H1 (cell line): ENCODE data around the gene CPNE8. TPM values are rescaled to one million over a fixed set of nuclear protein-coding genes. Genes with fewer than 3 reads are reported as not detected.

Source experiments
- CTCF ChIA-PET: fragments of 300-600 bp; sonication (Branson Sonifier 250); formaldehyde crosslinking; loops from one replicate; lab custom pipeline; 2021; ENCODE audit not compliant: partially characterized antibody; lab: Charles Lee
- POLR2A ChIA-PET: fragments of 300-600 bp; sonication (Branson Sonifier 250); formaldehyde crosslinking; loops from one replicate; lab custom pipeline; 2021; ENCODE audit warnings: inconsistent platforms; ENCODE audit not compliant: partially characterized antibody; lab: Charles Lee
- DNase-seq, 2 experiments: peaks; one replicate each; pipeline versions ENCODE4 v3.0.0 to v3.0.0-alpha.2; 2010 to 2022; ENCODE audit warnings: low spot score in 2 of 2, low read depth in 1 of 2, mixed read lengths in 1 of 2
- FAIRE-seq: peaks from 2 replicates; lab custom pipeline; 2011; peaks lifted over from hg19 to GRCh38; lab: Jason Lieb, UNC
- H2AFZ ChIP-seq: 2 replicates; pipeline ENCODE4 v1.8.1; 2012; ENCODE audit warnings: low read length, inconsistent platforms
- H2AK5ac ChIP-seq: 2 replicates; pipeline ENCODE4 v1.6.1; 2013; ENCODE audit warnings: low read depth, low read length
- H2BK120ac ChIP-seq: replicated peaks from 2 replicates; pipeline ENCODE3; 2013; ENCODE audit warnings: low read depth, low read length, inconsistent platforms
- H2BK12ac ChIP-seq: 2 replicates; pipeline ENCODE4 v1.6.1; 2013; ENCODE audit warnings: low read depth, low read length
- H2BK15ac ChIP-seq: 2 replicates; pipeline ENCODE4 v1.6.1; 2013; ENCODE audit warnings: low read length
- H2BK20ac ChIP-seq: 2 replicates; pipeline ENCODE4 v1.6.1; 2013; ENCODE audit warnings: low read length
- H2BK5ac ChIP-seq: 2 replicates; pipeline ENCODE4 v1.6.1; 2013; ENCODE audit warnings: low read depth, low read length
- H3K14ac ChIP-seq: 2 replicates; pipeline ENCODE4 v1.6.1; 2013; ENCODE audit warnings: inconsistent platforms; ENCODE audit not compliant: insufficient read length
- H3K18ac ChIP-seq: 2 replicates; pipeline ENCODE4 v1.6.1; 2013; ENCODE audit warnings: low read length; ENCODE audit errors: extremely low read depth
- H3K23ac ChIP-seq: 2 replicates; pipeline ENCODE4 v1.6.1; 2013; ENCODE audit warnings: inconsistent platforms; ENCODE audit not compliant: insufficient read length
- H3K23me2 ChIP-seq: 2 replicates; pipeline ENCODE4 v1.6.1; 2013; ENCODE audit warnings: low read depth, low read length
- H3K27ac ChIP-seq: 2 replicates; pipeline ENCODE4 v1.6.1; 2011; ENCODE audit warnings: low read depth, low read length, inconsistent platforms
- H3K27me3 ChIP-seq, 4 experiments: replicated peaks in 1 of 4; 1 replicate in 1 of 4; 2 replicates in 3 of 4; pipeline versions ENCODE4 v1.6.1 to v1.8.1; 2011 to 2013; ENCODE audit warnings: low read length in 3 of 4, mild to moderate bottlenecking in 3 of 4, inconsistent platforms in 2 of 4, mixed read lengths in 2 of 4, moderate library complexity in 1 of 4; ENCODE audit not compliant: control insufficient read depth in 3 of 4, insufficient read depth in 3 of 4; ENCODE audit errors: extremely low read depth in 1 of 4
- H3K36me3 ChIP-seq, 4 experiments: 2 replicates each; pipeline versions ENCODE4 v1.6.1 to v1.8.1; 2011 to 2013; ENCODE audit warnings: mild to moderate bottlenecking in 4 of 4, low read length in 3 of 4, moderate library complexity in 2 of 4, control low read depth in 1 of 4, inconsistent platforms in 1 of 4; ENCODE audit not compliant: insufficient read depth in 4 of 4, control insufficient read depth in 2 of 4
- H3K4ac ChIP-seq: replicated peaks from 2 replicates; pipeline ENCODE3; 2013; ENCODE audit warnings: low read length, low read depth, mixed read lengths, inconsistent platforms; ENCODE audit not compliant: insufficient read length
- H3K4me1 ChIP-seq, 4 experiments: replicated peaks in 1 of 4; 1 replicate in 1 of 4; 2 replicates in 3 of 4; pipeline versions ENCODE4 v1.6.1 to v1.8.1; 2011 to 2013; ENCODE audit warnings: low read length in 3 of 4, inconsistent platforms in 2 of 4, mixed read lengths in 1 of 4; ENCODE audit not compliant: insufficient read depth in 4 of 4, control insufficient read depth in 3 of 4
- H3K4me2 ChIP-seq, 2 experiments: 2 replicates each; pipeline versions ENCODE4 v1.6.1 to v1.8.1; 2011 to 2013; ENCODE audit warnings: low read depth in 2 of 2, low read length in 2 of 2, control low read depth in 1 of 2, inconsistent platforms in 1 of 2, mild to moderate bottlenecking in 1 of 2; ENCODE audit not compliant: insufficient read depth in 1 of 2
- H3K4me3 ChIP-seq, 4 experiments: fragments of 200-600, 300-600 bp in 1 of 4; sonication (generic), shearing (Covaris generic), sonication (Bioruptor Twin) in 1 of 4; 2 replicates each; pipeline versions ENCODE4 v1.5.1 to v1.8.1; 2011 to 2016; ENCODE audit warnings: low read length in 4 of 4, low read depth in 3 of 4, control low read depth in 2 of 4, inconsistent platforms in 2 of 4, mild to moderate bottlenecking in 2 of 4, mixed read lengths in 1 of 4, moderate library complexity in 1 of 4; ENCODE audit not compliant: insufficient read depth in 2 of 4; ENCODE audit errors: extremely low read depth in 1 of 4
- H3K56ac ChIP-seq: replicated peaks from 2 replicates; pipeline ENCODE3; 2013; ENCODE audit warnings: low read depth, mild to moderate bottlenecking, mixed read lengths, low read length, inconsistent platforms; ENCODE audit not compliant: insufficient read length
- H3K79me1 ChIP-seq: 2 replicates; pipeline ENCODE4 v1.6.1; 2013; ENCODE audit warnings: low read depth, low read length, control low read depth
- H3K79me2 ChIP-seq, 2 experiments: 2 replicates each; pipeline versions ENCODE4 v1.6.1 to v1.8.1; 2012 to 2013; ENCODE audit warnings: low read length in 2 of 2, mild to moderate bottlenecking in 2 of 2, inconsistent platforms in 1 of 2; ENCODE audit not compliant: insufficient read depth in 2 of 2, control insufficient read depth in 1 of 2
- H3K9ac ChIP-seq, 4 experiments: replicated peaks in 1 of 4; 1 replicate in 1 of 4; 2 replicates in 3 of 4; pipeline versions ENCODE4 v1.6.1 to v1.8.1; 2011 to 2013; ENCODE audit warnings: low read depth in 3 of 4, low read length in 3 of 4, control low read depth in 2 of 4, mild to moderate bottlenecking in 2 of 4, moderate library complexity in 2 of 4, inconsistent platforms in 1 of 4; ENCODE audit errors: extremely low read depth in 1 of 4
- H3K9me3 ChIP-seq, 2 experiments: 2 replicates each; pipeline versions ENCODE4 v1.6.1 to v1.8.1; 2012 to 2013; ENCODE audit warnings: mild to moderate bottlenecking in 2 of 2, moderate library complexity in 2 of 2, control low read depth in 1 of 2, inconsistent platforms in 1 of 2, low read depth in 1 of 2, low read length in 1 of 2, mixed read lengths in 1 of 2; ENCODE audit not compliant: insufficient read depth in 2 of 2
- H4K20me1 ChIP-seq, 2 experiments: replicated peaks in 1 of 2; 2 replicates each; pipeline versions ENCODE3 to v1.8.1; 2011 to 2013; ENCODE audit warnings: inconsistent platforms in 2 of 2, low read length in 2 of 2, mild to moderate bottlenecking in 1 of 2; ENCODE audit not compliant: insufficient read depth in 2 of 2, control insufficient read depth in 1 of 2
- H4K5ac ChIP-seq: 2 replicates; pipeline ENCODE4 v1.6.1; 2013; ENCODE audit warnings: low read length, low read depth, mixed read lengths, inconsistent platforms; ENCODE audit not compliant: insufficient read length
- H4K8ac ChIP-seq: 2 replicates; pipeline ENCODE4 v1.8.0; 2013; ENCODE audit warnings: mild to moderate bottlenecking, moderate library complexity, low read length, inconsistent platforms; ENCODE audit not compliant: insufficient read depth; ENCODE audit errors: extremely low read depth
- H4K91ac ChIP-seq: replicated peaks from 2 replicates; pipeline ENCODE3; 2013; ENCODE audit warnings: low read length, mixed read lengths, inconsistent platforms; ENCODE audit not compliant: insufficient read length
- GTF2F1 ChIP-seq: IDR thresholded peaks from 2 replicates; pipeline ENCODE4 v1.6.1; 2012; ENCODE audit warnings: low read depth, low read length, improper control_type of control experiment, borderline replicate concordance
- MAFK ChIP-seq: IDR thresholded peaks from 2 replicates; pipeline ENCODE4 v1.6.1; 2012; ENCODE audit warnings: low read depth, mild to moderate bottlenecking, improper control_type of control experiment, low read length
- NANOG ChIP-seq: IDR thresholded peaks from 2 replicates; pipeline ENCODE4 v1.6.1; 2011; ENCODE audit warnings: low read length, low read depth, mild to moderate bottlenecking, inconsistent platforms; ENCODE audit not compliant: insufficient read depth, poor library complexity, severe bottlenecking
- PHF8 ChIP-seq: fragments of 200-600 bp; sonication (generic); conservative IDR thresholded peaks from 2 replicates; pipeline ENCODE4 v1.7.1; 2012; ENCODE audit warnings: low read depth, mild to moderate bottlenecking, inconsistent platforms, low read length, moderate library complexity
- RFX5 ChIP-seq: IDR thresholded peaks from 2 replicates; pipeline ENCODE4 v1.6.1; 2011; ENCODE audit warnings: low read depth, low read length, improper control_type of control experiment, borderline replicate concordance
- TCF12 ChIP-seq: IDR thresholded peaks from 2 replicates; pipeline ENCODE4 v1.6.1; 2011; ENCODE audit warnings: low read depth, mild to moderate bottlenecking, low read length
- TEAD4 ChIP-seq: IDR thresholded peaks from 2 replicates; pipeline ENCODE4 v1.6.1; 2012; ENCODE audit warnings: low read depth, low read length, inconsistent platforms, mixed read lengths
- WGBS, 2 experiments: shearing (Covaris generic) in 1 of 2; methylation state at CpG; one replicate each; pipeline versions ENCODE4 v1.1.6 to v1.1.7; 2013 to 2015; ENCODE audit warnings: low lambda C conversion rate in 2 of 2, mixed read lengths in 2 of 2, inconsistent platforms in 1 of 2, low coverage in 1 of 2, missing lambda C conversion rate in 1 of 2; ENCODE audit not compliant: insufficient replicate concordance in 2 of 2, insufficient coverage in 1 of 2, insufficient read length in 1 of 2; ENCODE audit errors: extremely low coverage in 1 of 2, missing lambda C conversion rate in 1 of 2; 5-methylcytosine and 5-hydroxymethylcytosine counted together
- polyA plus RNA-seq, 7 experiments: library from polyadenylated mRNA; depleted of rRNA in 3 of 7; stranded (reverse) in 5 of 7; unstranded in 2 of 7; fragments of >200 nt in 5 of 7; fragments of 200-250 nt in 2 of 7; gene quantifications; 1 replicate in 5 of 7; 2 replicates in 1 of 7; 4 replicates in 1 of 7; pipeline versions ENCODE4 v1.2.1 to v1.2.3, GENCODE V29; 2011 to 2013; ENCODE audit warnings: missing spikeins in 2 of 7, mixed read lengths in 2 of 7
- total RNA-seq: library from RNA; stranded (reverse); fragmentation: NEBNext Ultra II Directional; extraction: Animal tissue kit (Norgen Biotek cat#: 25700); gene quantifications from 2 replicates; pipeline ENCODE4 v1.2.1, GENCODE V29; 2021

The CPNE8 gene
- total and polyA plus RNA-seq, 2 of the 8 experiments (the other 6 are each of a cell fraction or from before 2014, with no cell fraction given) = 2.5 to 6.8 TPM

DNA sequence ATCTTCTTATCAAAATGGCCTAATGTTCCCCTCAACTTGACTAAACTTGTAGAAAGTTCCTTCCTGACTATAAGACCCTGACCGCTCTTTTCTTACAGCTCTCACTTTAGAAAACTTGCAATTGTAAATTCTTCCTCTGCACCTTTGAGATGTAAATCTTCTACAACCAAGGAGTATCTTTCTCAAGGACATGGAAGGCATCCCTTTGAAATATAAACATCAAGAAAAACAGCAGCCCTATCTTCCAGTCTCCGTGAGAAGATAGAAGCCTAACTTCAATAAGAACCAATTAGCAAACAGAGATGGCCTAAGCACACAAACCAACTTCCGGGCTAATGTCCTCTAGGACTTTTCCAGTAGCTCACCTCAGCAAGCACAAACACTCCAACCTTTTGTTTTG is 210.3 kb downstream of the CPNE8 start:
- Histone ChIP-seq H3K4me2 (no peak overlapping the region), H3K79me2 (no peaks in the 10 kb centered on the region), H3K4ac (no peak overlapping the region), H3K79me1 (no peaks in the 10 kb centered on the region), H3K56ac (no peak overlapping the region), H3K4me1 (no peaks in the 10 kb centered on the region), H3K9me3 (no peaks in the 10 kb centered on the region), H3K23ac (no peak overlapping the region), H3K36me3 (no peaks in the 10 kb centered on the region), H2BK120ac (no peak overlapping the region), H4K8ac (no peak overlapping the region), H3K9ac (no peak overlapping the region), H2AK5ac (no peak overlapping the region), H3K27me3 (no peaks in the 10 kb centered on the region), H4K20me1 (no peaks in the 10 kb centered on the region), H4K5ac (no peak overlapping the region), H2BK20ac (no peak overlapping the region), H3K4me3 (no peak overlapping the region), H3K18ac (no peak overlapping the region), H2AFZ (no peak overlapping the region), H2BK15ac (no peak overlapping the region), H2BK5ac (no peak overlapping the region), H3K27ac (no peak overlapping the region), H4K91ac (no peak overlapping the region), H2BK12ac (no peak overlapping the region), H3K23me2 (no peaks in the 10 kb centered on the region), H3K14ac (no peak overlapping the region)
- WGBS, 2 experiments = 74% methylated on average over 3 of the region's 3 CpGs; no CpG with 5 or more reads in 1 of the 2 experiments
- POLR2A ChIA-PET = no interaction called here
- no peak for FAIRE-seq
- DNase-seq = no peak
- CTCF ChIA-PET = interaction anchor here (2.3 kb wide), 1 partner anchor 30 kb away, joined by 6 read pairs; no protein-coding TSS in a partner anchor
- TF ChIP-seq TCF12 (no peak), GTF2F1 (no peak), TEAD4 (no peak), PHF8 (no peak), MAFK (no peak), NANOG (no peak), RFX5 (no peak)
